ENCODE measurements around the gene GAS2L1.

Gene GAS2L1

DNA sequence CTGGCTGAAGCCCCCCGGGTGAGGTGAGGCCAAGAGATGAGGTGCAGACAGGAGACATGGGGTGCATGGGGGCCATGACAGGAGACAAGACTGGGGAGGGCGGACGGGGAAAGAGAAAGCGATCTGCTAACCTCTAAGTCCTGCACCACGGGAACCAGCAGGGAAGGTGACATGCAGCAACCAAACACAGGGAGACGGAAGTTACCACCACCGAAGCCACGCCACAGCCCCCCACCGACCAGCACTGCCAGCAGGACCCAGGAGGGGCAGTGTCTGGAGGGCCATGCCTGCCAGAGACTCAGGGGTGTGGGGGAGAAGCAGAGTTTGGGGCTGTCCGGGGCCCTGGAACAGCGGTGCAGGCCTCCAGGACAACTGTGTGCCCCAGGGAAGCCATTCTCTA, 23.1 kb downstream of the GAS2L1 start:
- TF ChIP-seq CTCF (IDR thresholded peaks at IDR 0.05; ENCODE audit: borderline replicate concordance, control extremely low read depth, extremely low read depth, insufficient read depth, missing control alignments), result no peak
- no peak for DNase-seq (ENCODE audit: low spot score)
- in situ Hi-C loops (cut with MboI; ENCODE audit: low sequenced_read_pairs, unreplicated experiment), result no loop called here

GRCh38 chr22:29330291-29330690, 23.8 kb downstream of the GAS2L1 start:
- no peak for DNase-seq (ENCODE audit: low spot score)
- no peak for TF ChIP-seq CTCF (IDR thresholded peaks at IDR 0.05; ENCODE audit: borderline replicate concordance, control extremely low read depth, extremely low read depth, insufficient read depth, missing control alignments)
- in situ Hi-C loops (cut with MboI; ENCODE audit: low sequenced_read_pairs, unreplicated experiment), result no loop called here

GRCh38 chr22:29330753-29331152, 24.3 kb downstream of the GAS2L1 start:
- no peak for DNase-seq (ENCODE audit: low spot score)
- TF ChIP-seq CTCF (IDR thresholded peaks at IDR 0.05; ENCODE audit: borderline replicate concordance, control extremely low read depth, extremely low read depth, insufficient read depth, missing control alignments), result no peak
- in situ Hi-C loops (cut with MboI; ENCODE audit: low sequenced_read_pairs, unreplicated experiment), result no loop called here

DNA sequence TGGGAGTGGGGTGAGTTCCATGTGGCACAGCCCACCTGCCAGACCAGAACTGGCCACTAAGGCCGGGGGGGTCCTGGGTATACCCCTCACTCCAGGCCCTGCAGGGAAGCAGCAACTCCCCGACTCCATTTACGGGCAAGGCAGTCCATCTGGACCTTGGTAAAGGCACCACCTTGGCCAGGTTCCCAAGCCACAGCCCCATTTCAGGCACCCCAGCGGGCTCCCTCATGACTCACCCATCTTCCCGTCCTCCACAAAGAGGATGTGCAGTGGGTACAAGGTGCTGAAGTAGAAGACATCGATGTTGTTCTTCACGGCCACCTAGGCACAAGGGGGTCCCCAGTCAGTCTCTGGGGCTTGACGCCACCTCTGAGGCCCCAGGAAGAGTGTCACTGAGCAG, 24.8 kb downstream of the GAS2L1 start:
- DNase-seq (ENCODE audit: low spot score), result no peak
- no peak for TF ChIP-seq CTCF (IDR thresholded peaks at IDR 0.05; ENCODE audit: borderline replicate concordance, control extremely low read depth, extremely low read depth, insufficient read depth, missing control alignments)
- in situ Hi-C loops (cut with MboI; ENCODE audit: low sequenced_read_pairs, unreplicated experiment), result no loop called here

DNA sequence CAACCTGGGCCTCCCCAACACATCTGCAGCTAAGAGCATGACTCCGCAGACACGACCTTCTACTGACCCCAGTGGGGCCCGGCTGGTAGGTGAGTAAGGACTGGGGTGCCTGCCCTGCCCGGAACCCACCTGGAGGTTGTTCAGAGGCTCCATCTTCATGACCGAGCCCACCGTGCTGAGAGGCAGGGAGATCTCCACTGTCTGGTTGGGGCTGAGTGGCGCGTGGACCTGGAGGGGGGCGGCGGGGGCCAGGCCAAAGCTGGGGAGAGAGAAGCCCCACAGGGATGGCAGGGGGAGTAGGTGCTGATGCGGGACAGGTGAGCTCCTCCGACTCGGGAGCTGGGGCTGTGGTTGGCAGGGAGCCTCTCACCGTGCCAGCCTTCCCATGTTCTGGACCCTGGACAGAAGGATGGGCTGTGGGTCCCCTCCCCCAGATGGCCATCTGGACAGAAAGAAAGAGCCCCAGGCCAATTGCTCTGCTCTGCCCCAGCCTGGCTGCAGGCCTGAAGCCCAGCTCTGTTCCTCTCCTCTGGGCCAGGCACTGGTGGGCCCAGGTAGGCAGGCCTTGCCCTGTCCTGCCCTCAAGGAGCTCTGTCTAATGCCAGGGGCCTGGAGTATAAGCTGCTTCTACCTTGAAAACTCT, 25.3 kb downstream of the GAS2L1 start:
- DNase-seq (ENCODE audit: low spot score), result no peak
- in situ Hi-C loops (cut with MboI; ENCODE audit: low sequenced_read_pairs, unreplicated experiment), result no loop called here
- no peak for TF ChIP-seq CTCF (IDR thresholded peaks at IDR 0.05; ENCODE audit: borderline replicate concordance, control extremely low read depth, extremely low read depth, insufficient read depth, missing control alignments)

- in situ Hi-C loops (cut with MboI; ENCODE audit: low sequenced_read_pairs, unreplicated experiment), result no loop called here
- TF ChIP-seq CTCF (IDR thresholded peaks at IDR 0.05; ENCODE audit: borderline replicate concordance, control extremely low read depth, extremely low read depth, insufficient read depth, missing control alignments), result no peak
- DNase-seq (ENCODE audit: low spot score), result no peak
These were observed 26.5 kb downstream of the GAS2L1 start for GRCh38 chr22:29332886-29333496.
